ENCODE results near the gene TBCEL. TPM values are rescaled to one million over a fixed set of nuclear protein-coding genes. Genes with fewer than 3 reads are reported as not detected.
A peak's percentile ranks its signal among the peaks of the same experiment; 100 is the strongest.

The TBCEL gene
- total and polyA plus RNA-seq, 10 of the 15 experiments (the other 5 are each of a cell fraction or from before 2014, with no cell fraction given) = 2.0 to 10.4 (median 7.3) TPM

GRCh38 chr11:121023848-121024751, at the start of gene TBCEL (continued):
- TF ChIP-seq, protein P1, sequence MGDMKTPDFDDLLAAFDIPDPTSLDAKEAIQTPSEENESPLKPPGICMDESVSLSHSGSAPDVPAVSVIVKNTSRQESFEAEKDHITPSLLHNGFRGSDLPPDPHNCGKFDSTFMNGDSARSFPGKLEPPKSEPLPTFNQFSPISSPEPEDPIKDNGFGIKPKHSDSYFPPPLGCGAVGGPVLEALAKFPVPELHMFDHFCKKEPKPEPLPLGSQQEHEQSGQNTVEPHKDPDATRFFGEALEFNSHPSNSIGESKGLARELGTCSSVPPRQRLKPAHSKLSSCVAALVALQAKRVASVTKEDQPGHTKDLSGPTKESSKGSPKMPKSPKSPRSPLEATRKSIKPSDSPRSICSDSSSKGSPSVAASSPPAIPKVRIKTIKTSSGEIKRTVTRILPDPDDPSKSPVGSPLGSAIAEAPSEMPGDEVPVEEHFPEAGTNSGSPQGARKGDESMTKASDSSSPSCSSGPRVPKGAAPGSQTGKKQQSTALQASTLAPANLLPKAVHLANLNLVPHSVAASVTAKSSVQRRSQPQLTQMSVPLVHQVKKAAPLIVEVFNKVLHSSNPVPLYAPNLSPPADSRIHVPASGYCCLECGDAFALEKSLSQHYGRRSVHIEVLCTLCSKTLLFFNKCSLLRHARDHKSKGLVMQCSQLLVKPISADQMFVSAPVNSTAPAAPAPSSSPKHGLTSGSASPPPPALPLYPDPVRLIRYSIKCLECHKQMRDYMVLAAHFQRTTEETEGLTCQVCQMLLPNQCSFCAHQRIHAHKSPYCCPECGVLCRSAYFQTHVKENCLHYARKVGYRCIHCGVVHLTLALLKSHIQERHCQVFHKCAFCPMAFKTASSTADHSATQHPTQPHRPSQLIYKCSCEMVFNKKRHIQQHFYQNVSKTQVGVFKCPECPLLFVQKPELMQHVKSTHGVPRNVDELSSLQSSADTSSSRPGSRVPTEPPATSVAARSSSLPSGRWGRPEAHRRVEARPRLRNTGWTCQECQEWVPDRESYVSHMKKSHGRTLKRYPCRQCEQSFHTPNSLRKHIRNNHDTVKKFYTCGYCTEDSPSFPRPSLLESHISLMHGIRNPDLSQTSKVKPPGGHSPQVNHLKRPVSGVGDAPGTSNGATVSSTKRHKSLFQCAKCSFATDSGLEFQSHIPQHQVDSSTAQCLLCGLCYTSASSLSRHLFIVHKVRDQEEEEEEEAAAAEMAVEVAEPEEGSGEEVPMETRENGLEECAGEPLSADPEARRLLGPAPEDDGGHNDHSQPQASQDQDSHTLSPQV (IDR thresholded peaks at IDR 0.05) = no peak
- TF ChIP-seq ZBED1 (IDR thresholded peaks at IDR 0.05; ENCODE audit: borderline replicate concordance) (no peak), ZNF274 (IDR thresholded peaks at IDR 0.05; ENCODE audit: insufficient read depth, insufficient read length) (no peak), KAT2A (conservative IDR thresholded peaks at IDR 0.05; ENCODE audit: control insufficient read depth, low read depth, low read length) (no peak), E2F8 (IDR thresholded peaks at IDR 0.05; ENCODE audit: low read depth, partially characterized antibody) (no peak), MXI1 (IDR thresholded peaks at IDR 0.05; ENCODE audit: low read depth, low read length) (peak; percentile 91), TBL1XR1 (IDR thresholded peaks at IDR 0.05; ENCODE audit: low read depth, low read length) (0 out of 2 replicates have a peak, but pooled peaks have one; percentile 43), CHD2 (IDR thresholded peaks at IDR 0.05; ENCODE audit: borderline replicate concordance, low read depth, low read length) (no peak), CBX3 (IDR thresholded peaks at IDR 0.05; ENCODE audit: borderline replicate concordance, low read depth) (no peak), HDGF (IDR thresholded peaks at IDR 0.05) (no peak), ZNF207 (IDR thresholded peaks at IDR 0.05; ENCODE audit: borderline replicate concordance) (peak; percentile 39; the same call in 1 of the 2 replicates), RBBP5 (conservative IDR thresholded peaks at IDR 0.05) (no peak)
- TF ChIP-seq, protein P2, sequence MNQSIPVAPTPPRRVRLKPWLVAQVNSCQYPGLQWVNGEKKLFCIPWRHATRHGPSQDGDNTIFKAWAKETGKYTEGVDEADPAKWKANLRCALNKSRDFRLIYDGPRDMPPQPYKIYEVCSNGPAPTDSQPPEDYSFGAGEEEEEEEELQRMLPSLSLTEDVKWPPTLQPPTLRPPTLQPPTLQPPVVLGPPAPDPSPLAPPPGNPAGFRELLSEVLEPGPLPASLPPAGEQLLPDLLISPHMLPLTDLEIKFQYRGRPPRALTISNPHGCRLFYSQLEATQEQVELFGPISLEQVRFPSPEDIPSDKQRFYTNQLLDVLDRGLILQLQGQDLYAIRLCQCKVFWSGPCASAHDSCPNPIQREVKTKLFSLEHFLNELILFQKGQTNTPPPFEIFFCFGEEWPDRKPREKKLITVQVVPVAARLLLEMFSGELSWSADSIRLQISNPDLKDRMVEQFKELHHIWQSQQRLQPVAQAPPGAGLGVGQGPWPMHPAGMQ (IDR thresholded peaks at IDR 0.05; ENCODE audit: borderline replicate concordance) = no peak
